Transverse colon (tissue), 3 donors: ENCODE results near the gene TSPOAP1.

Experiments used
- EP300 ChIP-seq: sonication (generic); formaldehyde crosslinking; IDR thresholded peaks from one replicate; pipeline ENCODE4 v1.6.1; 2017; ENCODE audit warnings: antibody characterized with exemption, low read depth
- POLR2AphosphoS5 ChIP-seq, 3 donors: sonication (generic); formaldehyde crosslinking; IDR thresholded peaks; one replicate each; pipeline ENCODE4 v1.6.1; 2016; ENCODE audit warnings: antibody characterized with exemption in 3 of 3

- no peak for TF ChIP-seq EP300
- TF ChIP-seq POLR2AphosphoS5 (IDR thresholded peaks at IDR 0.05): no peak
Measured at GRCh38 chr17:58340405-58340876, 11.8 kb upstream of the TSPOAP1 start.
